ENCODE results near the gene EPB41L5.
"Not testable (repeated sequence)": the region's sequence is repeated elsewhere in the genome, so short reads cannot be mapped to it uniquely, and the experiment has no call there.

The EPB41L5 gene

DNA sequence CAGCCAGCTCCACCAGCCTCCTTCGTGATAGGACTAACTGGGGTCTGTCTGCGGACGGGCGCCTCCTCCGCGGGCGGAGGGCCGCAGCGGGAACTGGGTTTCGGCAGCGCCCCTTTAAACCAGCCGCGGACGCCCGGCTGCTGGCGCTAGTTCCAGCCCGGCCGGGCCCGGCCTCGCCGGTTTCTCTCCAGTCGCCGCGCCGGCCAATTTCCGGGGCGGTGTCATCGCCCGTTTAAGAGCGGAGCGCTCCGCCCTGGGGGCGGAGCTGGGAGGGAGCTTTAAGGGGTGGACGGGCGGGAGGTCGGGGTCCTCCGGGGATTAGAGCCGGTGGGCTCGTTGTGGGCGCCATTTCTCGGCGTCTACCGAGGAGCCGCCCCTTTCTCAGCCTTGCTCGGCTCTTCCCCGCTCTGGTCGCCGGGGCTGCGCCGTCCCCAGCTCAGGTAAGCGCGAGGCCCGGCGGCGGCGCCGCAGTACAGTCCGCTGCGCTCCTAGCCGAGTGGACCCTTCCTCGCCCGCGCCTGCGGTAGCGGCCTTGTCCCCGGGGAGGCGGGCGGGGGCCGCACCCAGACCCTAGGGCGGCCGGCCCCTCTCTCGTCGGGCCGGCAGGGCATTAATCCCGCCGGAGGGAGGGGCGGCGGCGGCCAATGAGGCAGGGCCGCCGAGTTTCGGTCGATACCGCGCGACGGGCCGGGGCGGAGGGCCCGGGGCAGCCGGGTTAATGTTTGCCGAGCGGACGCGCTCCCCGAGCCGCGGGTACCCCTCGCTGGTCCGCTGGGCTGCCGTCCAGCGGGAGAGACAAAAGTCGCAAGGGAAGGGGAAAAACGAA, at the start of gene EPB41L5:
EPB41L5 (plus strand) TSS at position 307 of the 826 bp plus-strand sequence. CDS start 6,008 bp downstream, outside the sequence.
- Mint-ChIP-seq H3K9me3 (no peaks in the 10 kb centered on the region), H3K4me3 (peak within 1 kb of the TSS; percentile 75 to 81), H3K4me1 (peaks cover 21% of the 10 kb centered on the region), H3K27me3 (no peaks in the 10 kb centered on the region), H3K27ac (peak within 1 kb of the TSS; percentile 22 to 57)
- ATAC-seq = peak; percentile 95
- peak; percentile 84 to 85 for DNase-seq

DNA sequence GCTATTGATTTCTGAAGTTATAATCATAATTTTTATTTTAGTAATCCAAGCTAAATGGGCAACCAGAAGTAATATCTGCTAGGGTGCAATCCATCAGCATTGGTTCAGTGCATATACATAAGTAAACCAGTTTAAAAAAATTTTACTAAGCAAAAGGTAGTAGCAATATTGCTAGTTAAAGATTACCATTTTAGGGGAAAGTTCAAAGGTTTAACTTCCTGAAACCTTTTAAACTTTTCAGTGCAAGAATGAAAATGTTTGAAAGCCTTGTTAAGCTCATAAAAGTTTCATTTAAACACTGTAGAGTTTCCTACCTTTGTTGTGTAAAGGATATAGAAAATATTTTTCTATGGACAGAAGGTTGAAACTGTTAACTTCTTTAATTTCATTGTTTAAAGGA, 31.0 kb upstream of the EPB41L5 start:
- Mint-ChIP-seq H3K9me3 (no peaks in the 10 kb centered on the region), H3K4me1 (peaks cover 6% of the 10 kb centered on the region), H3K27ac (no peak overlapping the region), H3K4me3 (no peak overlapping the region), H3K27me3 (no peaks in the 10 kb centered on the region)
- ATAC-seq = no peak
- no peak for DNase-seq

DNA sequence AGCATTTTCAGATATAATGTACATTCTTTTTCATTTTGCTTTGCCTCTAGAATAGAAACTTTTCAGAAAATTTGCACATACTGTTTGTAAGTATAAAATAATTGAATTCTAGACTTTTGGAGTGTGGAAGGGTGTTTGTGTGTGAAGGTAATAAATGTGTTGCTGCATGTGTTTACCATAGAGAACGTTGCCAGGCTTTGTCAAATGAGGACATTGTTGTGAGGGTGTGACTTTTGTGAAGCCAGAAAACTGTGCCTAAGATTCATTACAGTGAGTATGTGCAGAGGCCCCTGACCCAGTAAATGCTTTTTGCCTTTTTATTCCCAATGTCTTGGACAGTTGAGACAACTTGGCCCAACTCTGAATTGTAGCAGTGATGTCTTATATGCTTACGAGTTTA, 30.4 kb upstream of the EPB41L5 start:
- H3K4me3 Mint-ChIP-seq = no peak overlapping the region
- H3K27ac Mint-ChIP-seq = no peak overlapping the region

DNA sequence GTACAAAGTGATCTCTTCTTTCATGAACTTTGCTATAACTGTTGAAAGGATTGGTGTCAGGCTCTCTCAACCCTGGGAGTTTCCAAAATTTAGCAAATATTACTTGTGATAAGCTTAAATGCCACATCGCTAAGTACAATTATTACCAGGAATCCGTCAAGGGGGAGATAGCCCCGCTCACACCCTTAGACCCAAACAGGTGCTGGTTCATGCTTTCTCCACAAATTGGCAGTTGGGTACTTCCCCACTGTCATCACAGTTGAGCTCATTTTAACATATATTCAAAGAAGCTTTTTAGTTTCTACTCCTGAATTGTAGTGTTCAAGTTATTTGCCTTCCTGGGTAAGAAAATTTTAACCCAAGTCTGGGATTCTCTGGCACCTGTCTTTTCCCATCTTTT, 29.8 kb upstream of the EPB41L5 start:
- Mint-ChIP-seq H3K4me3 (peak overlapping the region in 1 of 2 donors; percentile 24), H3K27me3 (no peaks in the 10 kb centered on the region), H3K27ac (peak overlapping the region; percentile 63 to 69), H3K9me3 (no peaks in the 10 kb centered on the region), H3K4me1 (peaks cover 6% of the 10 kb centered on the region)
- ATAC-seq = no peak
- DNase-seq = no peak

More for the DNA sequence above, 30.4 kb upstream of the EPB41L5 start:
- ATAC-seq (no peak), DNase-seq (no peak)
- peaks cover 6% of the 10 kb centered on the region for H3K4me1 Mint-ChIP-seq
- H3K9me3 Mint-ChIP-seq = no peaks in the 10 kb centered on the region
- H3K27me3 Mint-ChIP-seq = no peaks in the 10 kb centered on the region

DNA sequence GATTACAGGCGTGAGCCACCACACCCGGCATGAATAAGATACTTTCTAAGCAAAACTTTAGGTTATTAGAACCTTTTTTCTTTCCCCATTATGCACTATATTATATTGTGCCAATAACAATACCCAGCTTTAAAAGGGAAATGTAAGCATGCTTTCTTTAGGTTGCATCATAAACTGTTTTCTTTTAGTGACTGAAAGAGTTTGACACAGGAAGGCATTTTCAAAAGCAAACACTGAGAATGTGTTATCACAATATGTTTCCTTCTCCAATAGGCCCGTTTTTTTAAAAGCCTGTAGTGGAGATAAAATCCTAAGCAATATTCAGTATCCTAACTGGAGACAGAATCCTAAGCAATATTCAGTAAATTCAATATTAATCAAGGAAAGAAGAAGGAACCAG, 16.7 kb upstream of the EPB41L5 start:
- peak overlapping the region in 1 of 2 donors; percentile 84 for H3K27ac Mint-ChIP-seq

DNA sequence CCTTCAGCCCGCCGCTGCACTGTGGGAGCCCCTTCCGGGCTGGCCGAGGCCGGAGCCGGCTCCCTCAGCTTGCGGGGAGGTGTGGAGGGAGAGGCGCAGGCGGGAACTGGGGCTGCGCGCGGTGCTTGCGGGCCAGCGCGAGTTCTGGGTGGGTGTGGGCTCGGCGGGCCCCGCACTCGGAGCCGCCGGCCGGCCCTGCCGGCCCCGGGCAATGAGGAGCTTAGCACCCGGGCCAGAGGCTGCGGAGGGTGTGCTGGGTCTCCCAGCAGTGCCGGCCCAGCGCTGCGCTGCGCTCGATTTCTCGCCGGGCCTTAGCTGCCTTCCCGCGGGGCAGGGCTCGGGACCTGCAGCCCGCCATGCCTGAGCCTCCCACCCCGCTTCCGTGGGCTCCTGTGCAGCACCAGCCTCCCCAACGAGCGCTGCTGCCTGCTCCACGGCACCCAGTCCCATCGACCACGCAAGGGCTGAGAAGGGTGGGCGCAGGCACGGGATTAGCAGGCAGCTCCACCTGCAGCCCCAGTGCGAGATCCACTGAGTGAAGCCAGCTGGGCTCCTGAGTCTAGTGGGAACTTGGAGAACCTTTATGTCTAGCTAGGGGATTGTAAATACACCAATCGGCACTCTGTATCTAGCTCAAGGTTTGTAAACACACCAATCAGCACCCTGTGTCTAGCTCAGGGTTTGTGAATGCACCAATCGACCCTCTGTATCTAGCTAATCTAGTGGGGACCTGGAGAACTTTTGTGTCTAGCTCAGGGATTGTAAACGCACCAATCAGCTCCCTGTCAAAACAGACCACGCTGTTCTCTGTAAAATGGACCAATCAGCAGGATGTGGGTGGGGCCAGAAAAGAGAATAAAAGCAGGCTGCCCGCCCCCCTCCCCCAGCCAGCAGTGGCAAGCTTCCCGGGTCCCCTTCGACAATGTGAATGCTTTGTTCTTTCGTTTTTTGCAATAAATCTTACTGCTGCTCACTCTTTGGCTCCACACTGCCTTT, 15.7 kb upstream of the EPB41L5 start:
- not testable (repeated sequence) for H3K27ac Mint-ChIP-seq, H3K27me3 Mint-ChIP-seq, H3K4me1 Mint-ChIP-seq

More for the DNA sequence above, 16.7 kb upstream of the EPB41L5 start:
- DNase-seq (no peak), ATAC-seq (no peak)
- Mint-ChIP-seq H3K4me3 (no peak overlapping the region), H3K27me3 (peaks cover 4% of the 10 kb centered on the region), H3K9me3 (no peaks in the 10 kb centered on the region), H3K4me1 (no peaks in the 10 kb centered on the region)

DNA sequence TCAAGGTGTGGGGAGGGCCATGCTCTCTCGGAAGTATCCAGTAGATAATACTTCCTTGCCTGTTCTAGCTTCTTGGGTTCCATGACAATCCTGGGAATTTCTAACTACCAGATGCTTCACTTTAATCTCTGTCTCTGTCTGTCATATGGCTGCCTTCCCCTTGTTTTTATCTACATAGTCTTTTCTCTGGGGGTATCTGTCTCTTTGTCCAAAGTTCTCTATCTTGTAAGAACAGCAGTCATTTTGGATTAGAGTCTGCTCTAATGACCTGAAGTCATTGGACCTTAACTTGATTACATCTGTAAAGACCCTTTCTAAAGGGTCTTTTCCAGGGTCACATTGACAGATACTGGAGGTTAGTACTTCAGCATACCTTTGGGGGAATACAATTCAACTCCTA, 11.4 kb upstream of the EPB41L5 start:
- peak overlapping the region in 1 of 2 donors; percentile 6 for H3K27ac Mint-ChIP-seq
- H3K4me3 Mint-ChIP-seq = no peak overlapping the region
- ATAC-seq (no peak), DNase-seq (no peak)
- peaks cover 2% of the 10 kb centered on the region for H3K4me1 Mint-ChIP-seq
- H3K9me3 Mint-ChIP-seq = no peaks in the 10 kb centered on the region
- H3K27me3 Mint-ChIP-seq = no peaks in the 10 kb centered on the region

More for the DNA sequence above, 15.7 kb upstream of the EPB41L5 start:
- not testable (repeated sequence) for H3K9me3 Mint-ChIP-seq, ATAC-seq, DNase-seq, H3K4me3 Mint-ChIP-seq

DNA sequence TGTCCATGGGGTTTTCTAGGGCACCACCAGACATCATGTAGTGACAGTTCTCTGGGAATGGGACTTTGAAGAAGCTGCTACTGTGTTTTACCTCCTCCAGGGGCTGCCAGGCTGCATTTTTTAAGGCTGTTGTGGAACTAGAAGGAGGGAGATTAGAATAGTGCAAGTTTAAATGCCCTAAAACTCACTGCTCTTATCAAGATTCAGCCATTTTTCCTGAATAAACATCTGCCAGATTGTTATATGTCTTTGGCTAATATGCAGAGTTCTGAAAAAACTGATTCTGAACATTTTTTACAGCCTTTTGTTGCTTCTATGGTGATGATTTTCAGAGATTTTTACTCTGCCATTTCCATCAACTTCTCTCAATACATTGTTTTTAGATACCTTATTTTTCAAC, 8.6 kb upstream of the EPB41L5 start:
- Mint-ChIP-seq H3K4me1 (peaks cover 6% of the 10 kb centered on the region), H3K27me3 (no peaks in the 10 kb centered on the region), H3K4me3 (no peak overlapping the region), H3K27ac (no peak overlapping the region), H3K9me3 (no peaks in the 10 kb centered on the region)
- ATAC-seq (no peak), DNase-seq (no peak)

DNA sequence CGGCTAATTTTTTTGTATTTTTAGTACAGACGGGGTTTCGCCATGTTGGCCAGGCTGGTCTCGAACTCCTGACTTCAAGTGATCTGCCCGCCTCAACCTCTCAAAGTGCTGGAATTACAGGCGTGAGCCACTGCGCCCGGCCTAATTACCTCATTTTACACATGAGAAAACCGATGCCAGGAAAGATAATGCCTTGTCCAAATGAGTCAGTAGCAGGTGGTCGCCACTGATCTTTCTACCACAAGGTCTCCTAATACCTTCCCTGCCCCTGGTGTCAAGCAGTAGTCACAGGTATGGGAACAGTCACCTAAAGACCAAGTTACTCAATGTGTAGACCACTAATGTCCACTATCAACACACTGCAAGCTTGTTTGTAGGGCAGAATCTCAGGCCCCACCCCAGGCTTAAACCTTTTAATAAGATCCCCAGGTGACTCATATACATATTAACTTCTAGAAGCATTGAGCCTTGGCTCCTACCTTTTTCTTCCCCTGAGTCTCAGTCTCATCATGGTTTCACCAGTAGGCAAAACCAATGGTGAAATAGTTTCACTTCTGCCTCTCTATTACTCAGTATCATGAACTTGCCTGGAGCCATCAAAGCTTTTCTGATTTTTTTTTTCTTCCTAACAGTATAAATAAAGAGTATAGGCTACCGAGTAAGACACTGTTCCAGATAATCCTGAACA, 6.9 kb upstream of the EPB41L5 start:
- no peak overlapping the region for H3K27ac Mint-ChIP-seq
- H3K9me3 Mint-ChIP-seq = no peaks in the 10 kb centered on the region
- ATAC-seq (peak; percentile 57), DNase-seq (no peak)
- no peak overlapping the region for H3K4me3 Mint-ChIP-seq
- no peaks in the 10 kb centered on the region for H3K27me3 Mint-ChIP-seq
- peaks cover 6% of the 10 kb centered on the region for H3K4me1 Mint-ChIP-seq

DNA sequence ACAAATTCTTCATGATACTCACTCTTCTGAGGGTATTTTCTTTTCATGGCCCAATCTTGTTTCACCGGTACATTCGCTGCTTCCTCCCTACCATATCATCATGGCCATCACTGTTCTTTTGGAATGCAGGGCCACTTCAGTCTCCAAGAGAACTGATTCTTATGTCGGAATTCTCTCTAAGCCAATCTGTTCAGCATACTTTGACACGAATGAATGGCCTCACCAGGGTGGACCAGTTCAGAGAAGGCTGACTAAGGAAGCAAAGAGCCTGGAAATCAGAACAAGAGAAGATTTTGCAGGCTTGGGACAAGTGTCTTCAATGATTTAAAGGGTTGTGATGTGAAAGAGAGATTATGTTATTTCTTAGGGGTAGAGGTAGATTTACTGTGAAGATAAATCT, 5.0 kb upstream of the EPB41L5 start:
- H3K4me1 Mint-ChIP-seq = peaks cover 21% of the 10 kb centered on the region
- DNase-seq (no peak), ATAC-seq (no peak)
- no peaks in the 10 kb centered on the region for H3K9me3 Mint-ChIP-seq
- no peak overlapping the region for H3K27ac Mint-ChIP-seq
- no peak overlapping the region for H3K4me3 Mint-ChIP-seq
- no peaks in the 10 kb centered on the region for H3K27me3 Mint-ChIP-seq

DNA sequence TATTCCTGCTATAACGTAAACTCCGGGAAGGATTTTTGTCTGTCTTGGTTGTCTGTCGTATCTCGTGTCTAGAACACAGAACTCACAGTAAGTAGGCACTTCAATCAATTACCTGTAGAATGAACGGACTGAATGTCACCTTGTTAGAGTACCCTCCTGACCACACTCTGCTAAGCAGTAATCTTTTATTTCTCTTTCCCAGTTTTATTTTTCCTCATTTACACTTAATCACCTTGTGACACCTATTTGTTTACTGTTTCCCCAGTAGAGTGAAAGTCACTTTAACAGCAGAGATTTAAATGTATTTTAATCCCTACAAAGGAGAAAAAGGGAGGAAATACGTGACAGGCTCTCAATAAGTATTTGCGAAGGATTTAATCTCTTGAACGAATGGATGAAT, 514 bp upstream of the EPB41L5 start:
- H3K4me1 Mint-ChIP-seq = peaks cover 21% of the 10 kb centered on the region
- DNase-seq = no peak
- no peaks in the 10 kb centered on the region for H3K27me3 Mint-ChIP-seq
- no peaks in the 10 kb centered on the region for H3K9me3 Mint-ChIP-seq
- peak overlapping the region in 1 of 2 donors; percentile 22 for H3K27ac Mint-ChIP-seq
- peak overlapping the region; percentile 75 to 81 for H3K4me3 Mint-ChIP-seq
- no peak for ATAC-seq

DNA sequence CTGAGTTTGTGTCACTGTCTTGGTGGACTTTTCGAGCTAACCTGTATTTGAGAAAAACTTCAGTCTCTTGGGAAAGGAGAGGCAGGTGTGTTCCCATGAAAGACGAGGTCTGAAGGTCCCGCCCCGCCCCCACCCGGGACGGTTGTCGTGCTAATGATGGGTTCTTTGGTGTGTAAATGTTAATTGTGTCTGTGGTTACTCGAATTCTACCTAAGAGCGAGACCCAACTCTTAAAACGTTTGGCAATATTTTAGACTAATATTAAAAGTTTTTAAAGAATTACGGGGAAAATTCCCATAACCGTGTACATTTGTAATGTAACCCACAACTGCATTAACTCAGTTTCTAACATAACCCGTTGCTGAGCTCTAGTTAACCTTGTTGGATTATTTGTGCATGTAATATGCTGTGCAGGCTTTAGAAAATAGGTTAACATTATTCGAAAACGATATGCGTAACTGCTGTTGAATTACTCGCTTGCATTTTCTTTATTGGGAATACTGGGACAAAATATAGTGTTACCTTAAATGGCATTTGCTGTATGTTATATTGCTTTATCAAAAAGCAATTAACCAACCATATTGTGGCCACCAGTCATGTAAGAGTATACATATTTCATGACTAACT, 833 bp downstream of the EPB41L5 start:
- Mint-ChIP-seq H3K27ac (peak overlapping the region in 1 of 2 donors; percentile 57), H3K9me3 (no peaks in the 10 kb centered on the region), H3K4me3 (peak overlapping the region; percentile 75 to 81), H3K4me1 (peaks cover 21% of the 10 kb centered on the region), H3K27me3 (no peaks in the 10 kb centered on the region)
- DNase-seq (no peak), ATAC-seq (no peak)

DNA sequence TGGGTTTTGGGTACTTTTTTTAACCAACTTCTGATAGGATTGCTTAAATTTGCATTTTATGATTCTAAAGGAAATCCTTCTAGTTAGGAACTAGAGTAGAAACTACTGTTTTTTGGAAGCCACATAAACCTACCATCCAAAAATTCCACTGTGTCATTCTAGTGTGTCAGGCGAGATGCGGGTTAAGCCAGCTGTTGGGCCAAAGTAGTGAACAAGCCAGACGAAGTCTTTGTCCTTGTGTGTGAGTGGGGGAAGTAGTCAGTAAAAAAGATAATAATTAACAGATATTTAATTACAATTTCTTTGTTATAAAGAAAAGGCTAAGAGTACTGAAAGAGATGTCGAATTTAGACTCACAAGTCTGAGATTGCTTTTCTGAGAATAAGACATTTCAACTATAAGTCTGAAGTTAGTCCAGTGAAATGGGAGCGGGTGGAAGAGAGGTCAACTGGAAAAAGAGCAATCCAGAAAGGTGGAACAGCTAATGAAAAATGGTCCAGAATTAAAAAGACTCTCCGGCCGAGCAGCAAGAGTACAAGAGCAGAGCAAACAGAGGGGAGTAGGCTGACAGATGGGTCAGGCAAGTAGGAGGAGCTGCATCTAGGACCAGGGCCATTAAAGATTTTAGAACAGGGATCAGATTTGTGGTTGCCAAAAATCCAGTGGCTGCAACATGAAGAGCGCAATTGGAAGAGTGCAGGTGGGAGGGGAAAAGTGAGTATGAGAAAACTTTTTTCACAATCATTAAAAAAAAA, 1.5 kb downstream of the EPB41L5 start:
- Mint-ChIP-seq H3K9me3 (no peaks in the 10 kb centered on the region), H3K27ac (no peak overlapping the region), H3K4me3 (peak overlapping the region in 1 of 2 donors; percentile 31), H3K4me1 (peaks cover 21% of the 10 kb centered on the region), H3K27me3 (no peaks in the 10 kb centered on the region)
- ATAC-seq (no peak), DNase-seq (no peak)

DNA sequence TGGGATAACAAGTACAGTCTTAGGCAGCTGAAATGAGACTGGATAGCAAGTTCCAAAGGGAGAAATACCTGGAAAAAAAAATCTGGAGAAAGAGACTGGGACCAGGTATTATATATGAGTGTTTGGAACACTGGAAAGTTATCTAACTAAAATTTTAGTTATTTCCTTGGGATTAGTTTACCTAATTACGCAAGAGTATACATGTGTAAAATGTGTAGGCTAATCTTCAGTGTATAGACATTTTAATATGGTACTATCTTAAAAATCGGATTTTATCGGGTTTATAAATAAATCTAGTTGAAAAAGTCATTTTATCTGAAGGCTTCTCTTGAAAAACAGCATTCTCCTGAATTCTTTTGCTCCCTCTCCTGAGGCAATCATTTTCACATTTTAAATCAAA, 3.9 kb downstream of the EPB41L5 start:
- ATAC-seq (no peak), DNase-seq (no peak)
- no peak overlapping the region for H3K4me3 Mint-ChIP-seq
- no peak overlapping the region for H3K27ac Mint-ChIP-seq
- no peaks in the 10 kb centered on the region for H3K27me3 Mint-ChIP-seq
- H3K9me3 Mint-ChIP-seq = no peaks in the 10 kb centered on the region
- H3K4me1 Mint-ChIP-seq = peaks cover 17% of the 10 kb centered on the region

Measured in stimulated activated naive CD8-positive, alpha-beta T cell treated with anti-CD3 and anti-CD28 coated beads, Interleukin-15, amount 100 ng/mL, for 72 hours (primary cell).